ENCODE data around the gene ZNF581.
A peak's percentile ranks its signal among the peaks of the same experiment; 100 is the strongest.

Gene ZNF581

DNA sequence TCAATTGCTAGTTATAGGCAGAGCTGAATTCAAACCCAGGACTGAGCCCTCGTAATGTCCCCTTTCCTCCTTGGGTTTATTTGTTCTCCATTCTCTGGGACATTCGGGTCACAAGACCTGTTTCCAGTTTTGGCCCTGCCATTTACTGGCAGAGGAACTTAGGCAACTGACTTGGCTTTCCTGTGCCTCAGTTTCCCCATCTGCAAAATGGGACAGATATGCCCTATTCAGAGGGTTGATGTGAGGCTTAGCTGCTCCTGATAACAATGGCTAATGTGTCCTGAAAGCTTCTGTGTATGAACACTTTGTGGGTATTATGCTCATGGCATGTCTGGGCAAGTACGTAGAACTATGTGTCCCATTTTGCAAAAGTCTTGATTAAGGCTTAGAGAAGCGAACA is 42.4 kb upstream of the ZNF581 start:
- Histone ChIP-seq H3K4me3 (ENCODE audit: insufficient read depth, low read depth, low read length) (peak overlapping the region; percentile 62), H3K4me1 (ENCODE audit: control insufficient read depth, insufficient read depth, low read length) (peaks cover 12% of the 10 kb centered on the region), H3K9me3 (ENCODE audit: control insufficient read depth, low read length) (no peaks in the 10 kb centered on the region), H3K27ac (ENCODE audit: insufficient read depth, low read depth, low read length, poor library complexity, severe bottlenecking) (peak overlapping the region; percentile 99), H3K27me3 (ENCODE audit: control insufficient read depth, insufficient read depth, low read length, poor library complexity, severe bottlenecking) (no peaks in the 10 kb centered on the region), H3K36me3 (ENCODE audit: control insufficient read depth, insufficient read depth, low read length) (peaks cover under 1% of the 10 kb centered on the region)
- 90 to 95% methylated on average over 4 of the region's 4 CpGs for WGBS, 2 experiments

DNA sequence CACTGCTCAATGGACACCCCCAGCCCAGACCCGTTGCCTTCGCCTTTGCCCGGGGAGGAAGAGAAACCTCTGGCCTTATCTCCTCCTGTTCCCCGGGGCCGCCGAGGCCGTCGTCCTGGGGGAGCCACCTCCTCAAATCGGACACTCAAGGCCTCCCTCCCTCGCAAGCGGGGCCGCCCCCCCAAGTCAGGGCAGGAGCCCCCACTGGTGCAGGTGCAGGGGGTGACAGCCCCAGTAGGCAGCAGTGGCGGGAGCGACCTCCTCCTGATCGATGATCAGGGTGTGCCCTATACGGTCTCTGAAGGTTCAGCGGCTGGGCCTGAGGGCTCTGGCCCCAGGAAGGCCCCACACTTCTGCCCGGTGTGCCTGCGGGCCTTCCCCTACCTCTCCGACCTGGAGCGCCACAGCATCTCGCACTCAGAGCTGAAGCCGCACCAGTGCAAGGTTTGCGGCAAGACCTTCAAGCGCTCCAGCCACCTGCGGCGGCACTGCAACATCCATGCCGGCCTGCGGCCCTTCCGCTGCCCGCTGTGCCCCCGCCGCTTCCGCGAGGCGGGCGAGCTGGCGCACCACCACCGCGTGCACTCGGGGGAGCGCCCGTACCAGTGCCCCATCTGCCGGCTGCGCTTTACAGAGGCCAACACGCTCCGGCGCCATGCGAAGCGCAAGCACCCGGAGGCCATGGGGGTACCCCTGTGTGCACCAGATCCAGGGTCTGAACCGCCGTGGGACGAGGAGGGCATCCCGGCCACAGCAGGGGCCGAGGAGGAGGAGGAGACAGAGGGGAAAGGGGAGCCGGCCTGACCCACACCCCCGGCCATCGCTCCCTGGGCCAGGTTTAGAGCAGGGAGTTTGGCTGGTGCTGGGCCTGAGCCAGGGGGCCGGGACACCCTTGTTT is 41.1 kb upstream of the ZNF581 start:
- Histone ChIP-seq H3K36me3 (ENCODE audit: control insufficient read depth, insufficient read depth, low read length) (no peaks in the 10 kb centered on the region), H3K4me1 (ENCODE audit: control insufficient read depth, insufficient read depth, low read length) (peaks cover 18% of the 10 kb centered on the region), H3K27me3 (ENCODE audit: control insufficient read depth, insufficient read depth, low read length, poor library complexity, severe bottlenecking) (no peaks in the 10 kb centered on the region), H3K9me3 (ENCODE audit: control insufficient read depth, low read length) (no peaks in the 10 kb centered on the region), H3K4me3 (ENCODE audit: insufficient read depth, low read depth, low read length) (no peak overlapping the region), H3K27ac (ENCODE audit: insufficient read depth, low read depth, low read length, poor library complexity, severe bottlenecking) (no peak overlapping the region)
- WGBS, 2 experiments: 95% methylated on average over 60 of the region's 60 CpGs

DNA sequence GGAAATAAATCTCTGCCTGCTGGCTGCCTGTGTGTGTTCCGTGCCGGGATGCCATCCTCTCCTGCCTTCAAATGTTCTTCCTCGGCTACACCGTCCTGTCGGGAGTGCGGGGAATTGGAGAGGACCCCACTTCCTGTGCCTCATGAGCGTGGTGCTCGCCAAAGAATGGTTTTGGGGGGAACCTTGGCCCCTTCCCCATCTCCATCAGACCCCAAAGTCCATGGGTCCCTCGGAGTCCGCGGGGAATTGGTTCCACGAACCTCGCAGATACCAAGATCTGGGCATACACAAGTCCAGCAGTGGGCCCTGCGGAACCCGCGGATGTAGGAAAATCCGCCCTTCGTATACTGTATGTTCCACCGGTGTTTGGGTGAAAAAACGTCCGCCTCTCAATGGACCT is 40.3 kb upstream of the ZNF581 start:
- no peaks in the 10 kb centered on the region for H3K27me3 ChIP-seq (ENCODE audit: control insufficient read depth, insufficient read depth, low read length, poor library complexity, severe bottlenecking)
- no peak overlapping the region for H3K4me3 ChIP-seq (ENCODE audit: insufficient read depth, low read depth, low read length)
- no peak overlapping the region for H3K27ac ChIP-seq (ENCODE audit: insufficient read depth, low read depth, low read length, poor library complexity, severe bottlenecking)
- WGBS, 2 experiments: 95 to 96% methylated on average over 21 of the region's 21 CpGs
- H3K9me3 ChIP-seq (ENCODE audit: control insufficient read depth, low read length): no peaks in the 10 kb centered on the region
- H3K36me3 ChIP-seq (ENCODE audit: control insufficient read depth, insufficient read depth, low read length): no peaks in the 10 kb centered on the region
- H3K4me1 ChIP-seq (ENCODE audit: control insufficient read depth, insufficient read depth, low read length): peaks cover 11% of the 10 kb centered on the region

DNA sequence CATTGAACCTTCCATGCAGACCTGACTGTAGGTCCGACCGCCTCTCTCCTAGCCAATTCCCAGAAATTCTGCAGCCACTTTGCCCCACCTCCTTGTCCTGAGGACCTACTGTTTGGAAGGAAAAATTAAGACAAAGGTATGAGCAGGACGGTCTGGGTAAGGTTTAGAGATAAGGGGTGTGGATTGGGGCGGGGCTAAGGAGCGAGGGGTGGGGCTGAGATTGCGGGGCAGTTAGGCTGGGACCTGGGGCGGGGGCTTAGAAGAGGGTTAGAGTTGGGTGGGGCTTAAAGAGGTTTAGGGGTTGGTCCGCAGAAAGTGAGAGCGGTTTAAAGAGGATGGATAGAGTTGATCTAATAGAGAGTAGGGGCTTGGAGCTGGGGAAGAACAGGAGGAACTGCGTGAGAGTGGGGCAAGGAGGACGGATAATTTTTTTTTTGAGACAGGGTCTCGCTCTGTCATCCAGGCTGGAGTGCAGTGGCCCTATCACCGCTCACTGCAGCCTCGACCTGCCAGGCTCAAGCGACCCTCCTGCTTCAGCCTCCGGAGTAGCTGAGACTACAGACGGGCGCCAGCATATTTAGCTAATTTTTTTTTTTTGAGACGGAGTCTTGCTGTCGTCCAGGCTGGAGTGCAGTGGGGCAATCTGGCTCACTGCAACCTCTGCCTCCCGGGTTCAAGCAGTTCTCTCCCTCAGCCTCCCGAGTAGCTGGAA is 39.7 kb upstream of the ZNF581 start:
- H3K4me3 ChIP-seq (ENCODE audit: insufficient read depth, low read depth, low read length): no peak overlapping the region
- 88 to 90% methylated on average over 22 of the region's 22 CpGs for WGBS, 2 experiments
- H3K4me1 ChIP-seq (ENCODE audit: control insufficient read depth, insufficient read depth, low read length): peaks cover 9% of the 10 kb centered on the region
- no peaks in the 10 kb centered on the region for H3K9me3 ChIP-seq (ENCODE audit: control insufficient read depth, low read length)
- no peak overlapping the region for H3K27ac ChIP-seq (ENCODE audit: insufficient read depth, low read depth, low read length, poor library complexity, severe bottlenecking)
- no peaks in the 10 kb centered on the region for H3K27me3 ChIP-seq (ENCODE audit: control insufficient read depth, insufficient read depth, low read length, poor library complexity, severe bottlenecking)
- no peaks in the 10 kb centered on the region for H3K36me3 ChIP-seq (ENCODE audit: control insufficient read depth, insufficient read depth, low read length)

DNA sequence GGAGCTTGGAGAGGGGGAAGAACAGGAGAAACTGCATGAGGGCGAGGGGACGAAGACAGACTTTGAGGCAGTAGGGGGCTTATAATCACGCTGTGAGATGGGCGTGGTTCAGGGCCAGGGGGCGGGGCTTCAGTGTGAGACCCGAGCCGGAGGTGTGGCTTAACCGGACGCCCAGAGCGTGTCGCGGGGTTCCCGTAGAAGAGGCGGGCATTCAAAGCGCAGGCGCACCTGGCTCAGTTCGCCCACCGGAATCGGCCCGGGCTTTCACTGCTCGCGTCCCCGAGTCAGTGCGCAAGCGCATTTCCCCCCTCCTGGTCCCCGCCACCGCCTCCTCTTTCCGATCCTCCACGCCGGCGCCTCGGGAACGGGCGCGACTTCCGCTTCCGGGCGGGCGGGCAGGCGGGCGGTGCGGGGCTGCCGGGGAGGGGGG is 38.2 kb upstream of the ZNF581 start:
- Histone ChIP-seq H3K27ac (ENCODE audit: insufficient read depth, low read depth, low read length, poor library complexity, severe bottlenecking) (peak overlapping the region; percentile 97), H3K4me1 (ENCODE audit: control insufficient read depth, insufficient read depth, low read length) (peaks cover 9% of the 10 kb centered on the region), H3K27me3 (ENCODE audit: control insufficient read depth, insufficient read depth, low read length, poor library complexity, severe bottlenecking) (no peaks in the 10 kb centered on the region), H3K9me3 (ENCODE audit: control insufficient read depth, low read length) (no peaks in the 10 kb centered on the region), H3K36me3 (ENCODE audit: control insufficient read depth, insufficient read depth, low read length) (peaks cover 6% of the 10 kb centered on the region), H3K4me3 (ENCODE audit: insufficient read depth, low read depth, low read length) (peak overlapping the region; percentile 87)
- WGBS, 2 experiments: 0% methylated on average over 43 of the region's 43 CpGs

DNA sequence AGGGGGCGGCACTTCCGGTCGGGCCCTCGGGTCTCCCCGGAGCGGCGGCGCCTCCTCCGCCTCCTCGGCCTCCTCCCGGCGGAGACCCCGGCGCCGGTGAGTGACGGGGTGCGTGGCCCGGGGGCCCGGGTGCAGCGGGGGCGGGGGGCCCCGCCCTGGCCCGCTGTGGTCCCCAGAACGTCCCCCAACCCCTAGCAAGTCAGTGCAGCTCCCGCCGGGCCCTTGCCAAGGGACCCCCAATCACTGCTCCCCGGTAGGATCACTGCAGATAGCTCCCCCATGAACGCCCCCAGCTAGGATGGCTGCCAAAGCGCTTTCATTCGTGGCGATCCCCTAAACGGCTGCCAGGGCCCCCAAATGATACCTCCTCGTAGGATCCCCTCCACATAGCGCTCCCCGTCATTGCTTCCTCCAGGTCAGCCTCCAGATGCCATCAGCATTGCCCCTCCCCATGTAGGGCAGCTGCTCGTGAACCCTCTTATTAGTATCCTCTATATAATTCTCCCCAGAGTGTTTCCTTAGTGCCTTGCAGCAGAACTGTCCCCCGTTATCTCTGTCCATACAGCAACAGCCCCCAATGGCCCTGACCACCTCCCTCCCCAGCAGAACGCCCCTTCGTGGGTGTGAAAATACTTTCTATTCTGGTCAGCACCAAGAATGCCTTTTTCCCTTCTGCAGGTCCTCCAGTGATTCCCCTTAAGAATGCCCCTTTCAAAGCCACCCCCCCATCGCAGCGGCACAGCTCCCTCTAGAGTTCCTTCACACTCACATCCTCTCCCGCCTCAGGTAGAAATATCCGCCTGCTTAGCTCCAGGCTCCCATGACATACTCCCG is 37.6 kb upstream of the ZNF581 start, which contains the start of gene ZNF865:
Gene ZNF865, plus strand, starts transcription at position 11 of the 834 bp plus-strand sequence. CDS start 7,972 bp downstream, outside the sequence.
- WGBS, 2 experiments: 1% methylated on average over 44 of the region's 44 CpGs
- Histone ChIP-seq H3K27me3 (ENCODE audit: control insufficient read depth, insufficient read depth, low read length, poor library complexity, severe bottlenecking) (no peaks in the 10 kb centered on the region), H3K36me3 (ENCODE audit: control insufficient read depth, insufficient read depth, low read length) (peaks cover 6% of the 10 kb centered on the region), H3K4me3 (ENCODE audit: insufficient read depth, low read depth, low read length) (peak within 1 kb of the TSS; percentile 87), H3K27ac (ENCODE audit: insufficient read depth, low read depth, low read length, poor library complexity, severe bottlenecking) (peak within 1 kb of the TSS; percentile 97), H3K4me1 (ENCODE audit: control insufficient read depth, insufficient read depth, low read length) (peaks cover 8% of the 10 kb centered on the region), H3K9me3 (ENCODE audit: control insufficient read depth, low read length) (no peaks in the 10 kb centered on the region)

DNA sequence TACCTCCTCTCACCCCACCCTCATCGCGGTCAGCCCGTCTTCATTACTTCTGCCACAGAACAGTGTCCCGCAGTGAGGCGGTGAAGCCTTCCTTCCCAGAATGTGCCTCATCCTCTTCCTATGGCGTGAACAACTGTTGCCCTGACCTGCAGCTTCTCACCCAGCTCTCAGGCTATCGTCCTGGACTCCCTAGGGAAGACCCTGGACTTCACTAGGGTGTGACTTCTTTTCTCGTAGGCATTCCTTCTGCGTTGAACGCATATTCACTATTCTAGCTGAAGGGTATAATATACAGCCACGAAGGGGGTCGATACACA is 37.0 kb upstream of the ZNF581 start:
- Histone ChIP-seq H3K9me3 (ENCODE audit: control insufficient read depth, low read length) (no peaks in the 10 kb centered on the region), H3K4me3 (ENCODE audit: insufficient read depth, low read depth, low read length) (peak overlapping the region; percentile 87), H3K27me3 (ENCODE audit: control insufficient read depth, insufficient read depth, low read length, poor library complexity, severe bottlenecking) (no peaks in the 10 kb centered on the region), H3K36me3 (ENCODE audit: control insufficient read depth, insufficient read depth, low read length) (peaks cover 6% of the 10 kb centered on the region), H3K27ac (ENCODE audit: insufficient read depth, low read depth, low read length, poor library complexity, severe bottlenecking) (no peak overlapping the region), H3K4me1 (ENCODE audit: control insufficient read depth, insufficient read depth, low read length) (peaks cover 6% of the 10 kb centered on the region)
- 35 to 41% methylated on average over 12 of the region's 12 CpGs for WGBS, 2 experiments

DNA sequence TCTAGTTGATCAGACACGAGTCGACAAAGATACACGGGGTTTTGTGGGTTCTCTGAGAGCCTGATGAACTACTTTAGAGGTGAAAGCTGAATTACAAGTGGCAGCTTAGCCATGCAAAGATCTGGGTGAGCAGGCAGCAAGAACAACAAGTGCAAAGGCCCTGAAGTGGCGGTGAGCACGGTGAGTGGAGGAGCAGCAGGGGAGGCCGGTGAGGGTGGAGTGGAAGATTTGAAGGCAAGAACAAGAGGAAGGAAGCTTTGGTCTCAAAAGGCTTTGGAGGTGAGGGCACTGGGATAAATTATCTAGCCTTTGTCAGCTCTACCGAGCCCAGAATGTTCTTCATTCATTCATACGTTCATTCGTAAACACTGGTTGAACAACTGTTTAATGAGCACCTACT is 36.6 kb upstream of the ZNF581 start:
- Histone ChIP-seq H3K4me1 (ENCODE audit: control insufficient read depth, insufficient read depth, low read length) (peaks cover 6% of the 10 kb centered on the region), H3K36me3 (ENCODE audit: control insufficient read depth, insufficient read depth, low read length) (peaks cover 6% of the 10 kb centered on the region), H3K4me3 (ENCODE audit: insufficient read depth, low read depth, low read length) (peak overlapping the region; percentile 87), H3K9me3 (ENCODE audit: control insufficient read depth, low read length) (no peaks in the 10 kb centered on the region), H3K27me3 (ENCODE audit: control insufficient read depth, insufficient read depth, low read length, poor library complexity, severe bottlenecking) (no peaks in the 10 kb centered on the region), H3K27ac (ENCODE audit: insufficient read depth, low read depth, low read length, poor library complexity, severe bottlenecking) (no peak overlapping the region)
- WGBS, 2 experiments: 90 to 93% methylated on average over 9 of the region's 9 CpGs

DNA sequence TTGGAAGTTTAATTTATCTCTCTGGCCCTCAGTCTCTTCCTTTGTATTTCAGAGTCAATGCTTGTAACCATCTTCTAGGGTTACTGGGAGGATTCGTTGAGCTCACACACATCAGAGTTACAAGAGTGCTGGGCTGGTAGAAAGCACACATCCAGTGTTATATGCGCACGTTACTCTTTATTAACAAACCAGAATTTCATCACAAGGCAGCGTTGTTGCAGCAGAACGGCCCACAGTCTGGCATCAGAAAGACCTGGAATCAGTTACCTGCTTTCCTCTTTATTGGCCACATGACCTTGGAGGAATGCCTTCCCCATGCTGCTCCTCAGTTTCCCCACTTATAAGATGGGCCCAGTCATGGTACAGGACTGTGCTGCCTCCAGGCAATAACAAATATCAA is 34.1 kb upstream of the ZNF581 start:
- Histone ChIP-seq H3K27me3 (ENCODE audit: control insufficient read depth, insufficient read depth, low read length, poor library complexity, severe bottlenecking) (no peaks in the 10 kb centered on the region), H3K4me1 (ENCODE audit: control insufficient read depth, insufficient read depth, low read length) (peaks cover 6% of the 10 kb centered on the region), H3K9me3 (ENCODE audit: control insufficient read depth, low read length) (no peaks in the 10 kb centered on the region), H3K27ac (ENCODE audit: insufficient read depth, low read depth, low read length, poor library complexity, severe bottlenecking) (no peak overlapping the region), H3K4me3 (ENCODE audit: insufficient read depth, low read depth, low read length) (no peak overlapping the region), H3K36me3 (ENCODE audit: control insufficient read depth, insufficient read depth, low read length) (peaks cover 11% of the 10 kb centered on the region)
- WGBS, 2 experiments: 95% methylated on average over 5 of the region's 5 CpGs

Data from ectodermal cell (in vitro differentiated cells).